Measurements from ENCODE around the gene PARD3.
A peak's percentile ranks its signal among the peaks of the same experiment; 100 is the strongest.
"Not testable (repeated sequence)": the region's sequence is repeated elsewhere in the genome, so short reads cannot be mapped to it uniquely, and the experiment has no call there.

The PARD3 gene

GRCh38 chr10:34702093-34702937, 112.8 kb downstream of the PARD3 start:
- Histone ChIP-seq H3K4me3 (no peak overlapping the region), H3K36me3 (no peaks in the 10 kb centered on the region), H3K27ac (peak overlapping the region in 1 of 2 donors; percentile 34), H3K9me3 (no peaks in the 10 kb centered on the region), H3K27me3 (no peaks in the 10 kb centered on the region), H3K4me1 (peaks cover 0 to 83% (median 36%) of the 10 kb centered on the region in 4 donors)
- intact Hi-C loops (cut with DNase I; ENCODE audit: low total_unique reads) = no loop called here
- no peak for DNase-seq
- no peak for TF ChIP-seq CTCF (IDR thresholded peaks at IDR 0.05)

- H3K4me1 ChIP-seq = peaks cover 0 to 79% (median 34%) of the 10 kb centered on the region in 4 donors
- DNase-seq = no peak
These were observed 113.9 kb downstream of the PARD3 start for GRCh38 chr10:34701194-34701593.

GRCh38 chr10:34700752-34701151, 114.3 kb downstream of the PARD3 start:
- H3K4me3 ChIP-seq; DNase-seq; intact Hi-C loops (cut with DNase I; ENCODE audit: low total_unique reads); H3K9me3 ChIP-seq; H3K36me3 ChIP-seq; H3K27ac ChIP-seq; H3K27me3 ChIP-seq: not testable (repeated sequence)
- H3K4me1 ChIP-seq = peaks cover 0 to 75% (median 30%) of the 10 kb centered on the region in 4 donors

More at GRCh38 chr10:34701194-34701593, 113.9 kb downstream of the PARD3 start:
- H3K27ac ChIP-seq = no peak overlapping the region
- TF ChIP-seq CTCF (IDR thresholded peaks at IDR 0.05) = no peak
- intact Hi-C loops (cut with DNase I; ENCODE audit: low total_unique reads) = no loop called here
- no peak overlapping the region for H3K4me3 ChIP-seq
- no peaks in the 10 kb centered on the region for H3K36me3 ChIP-seq
- H3K27me3 ChIP-seq = no peaks in the 10 kb centered on the region
- H3K9me3 ChIP-seq = no peaks in the 10 kb centered on the region

DNA sequence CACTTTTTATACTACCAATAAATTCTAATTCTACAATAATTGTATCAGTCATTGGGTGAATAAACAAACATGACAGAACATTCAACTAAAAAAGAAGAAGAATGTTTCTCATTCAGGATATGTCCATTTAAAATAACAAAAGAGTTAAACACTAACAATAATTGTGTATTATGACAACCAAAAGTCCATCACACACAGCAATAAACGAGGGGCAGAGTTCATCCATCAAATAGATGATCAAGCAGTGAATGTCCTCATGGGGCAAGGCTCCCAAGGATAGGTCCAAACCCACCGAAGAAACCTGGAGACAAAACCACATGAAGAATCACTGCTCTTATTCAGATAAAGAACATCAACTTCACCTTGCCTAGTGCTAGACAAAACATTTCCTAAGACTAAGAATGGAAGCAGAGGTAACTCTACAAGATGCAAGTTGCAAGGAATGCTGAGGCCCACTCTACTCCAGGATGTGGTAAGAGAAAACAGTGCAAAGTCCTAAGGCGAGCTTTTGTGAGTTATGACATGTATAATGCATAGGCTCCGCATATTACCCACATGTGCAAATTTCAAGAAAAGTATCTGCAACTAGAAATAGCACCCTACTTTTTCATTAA, 115.1 kb downstream of the PARD3 start:
- Histone ChIP-seq H3K4me1 (peaks cover 0 to 67% (median 28%) of the 10 kb centered on the region in 4 donors), H3K27me3 (no peaks in the 10 kb centered on the region), H3K36me3 (no peaks in the 10 kb centered on the region), H3K4me3 (no peak overlapping the region), H3K27ac (no peak overlapping the region), H3K9me3 (no peaks in the 10 kb centered on the region)
- intact Hi-C loops (cut with DNase I; ENCODE audit: low total_unique reads) = no loop called here
- no peak for DNase-seq
- TF ChIP-seq CTCF (IDR thresholded peaks at IDR 0.05) = no peak

DNA sequence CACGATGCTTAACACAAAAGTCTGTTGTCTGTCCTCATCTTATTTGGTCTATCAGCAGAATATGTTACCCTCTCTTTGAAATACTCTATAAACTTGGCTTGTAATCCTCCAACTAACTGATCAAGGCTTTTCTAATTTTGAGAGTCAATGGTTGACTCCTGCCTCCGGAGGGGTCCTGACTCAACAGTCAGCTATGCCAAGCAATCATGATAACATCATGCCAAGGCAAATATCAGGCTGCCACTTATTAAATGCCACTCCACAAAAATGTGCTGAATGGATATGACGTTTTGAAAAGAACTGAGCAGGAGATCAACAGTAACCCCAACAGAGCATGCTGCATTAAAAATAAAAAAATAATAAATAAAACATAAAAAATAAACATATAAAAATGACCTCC, 116.1 kb downstream of the PARD3 start:
- intact Hi-C loops (cut with DNase I; ENCODE audit: low total_unique reads) = no loop called here
- no peak for DNase-seq
- no peaks in the 10 kb centered on the region for H3K36me3 ChIP-seq
- H3K4me3 ChIP-seq = no peak overlapping the region
- no peak for TF ChIP-seq CTCF (IDR thresholded peaks at IDR 0.05)
- H3K4me1 ChIP-seq = peaks cover 0 to 60% (median 26%) of the 10 kb centered on the region in 4 donors
- H3K9me3 ChIP-seq = no peaks in the 10 kb centered on the region
- no peak overlapping the region for H3K27ac ChIP-seq
- H3K27me3 ChIP-seq = no peaks in the 10 kb centered on the region

DNA sequence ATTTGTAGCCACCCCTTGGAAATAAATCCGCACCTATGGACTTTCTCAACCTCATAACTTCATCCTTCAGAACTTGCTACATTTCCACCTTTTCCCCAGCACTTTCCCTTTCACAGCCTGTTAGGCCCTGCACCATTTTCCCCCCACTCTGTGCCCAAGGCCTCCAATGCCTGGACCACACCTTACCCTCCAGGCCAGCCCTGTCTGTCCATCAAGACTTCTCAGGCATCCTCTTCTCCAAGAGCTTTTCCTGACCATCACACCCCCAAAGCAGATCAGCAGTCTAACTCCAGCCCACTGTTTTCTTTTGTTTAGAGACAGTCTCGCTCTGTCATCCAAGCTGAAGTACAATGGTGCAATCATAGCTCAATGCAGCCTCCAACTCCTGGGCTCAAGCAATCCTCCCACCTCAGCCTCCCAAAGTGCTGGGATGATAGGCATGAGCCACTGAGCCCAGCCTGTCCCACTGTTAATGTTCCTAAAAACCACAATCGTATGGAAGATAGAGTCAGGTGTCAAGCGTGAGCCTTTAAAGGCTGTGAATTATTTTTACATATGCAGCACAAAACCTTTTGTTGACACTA, 116.8 kb downstream of the PARD3 start:
- TF ChIP-seq CTCF (IDR thresholded peaks at IDR 0.05) = no peak
- H3K4me1 ChIP-seq = peaks cover 0 to 53% (median 23%) of the 10 kb centered on the region in 4 donors
- H3K27ac ChIP-seq = no peak overlapping the region
- no peaks in the 10 kb centered on the region for H3K27me3 ChIP-seq
- no peaks in the 10 kb centered on the region for H3K9me3 ChIP-seq
- no peak overlapping the region for H3K4me3 ChIP-seq
- no peak for DNase-seq
- H3K36me3 ChIP-seq = no peaks in the 10 kb centered on the region
- intact Hi-C loops (cut with DNase I; ENCODE audit: low total_unique reads) = no loop called here
